GM21576 (cell line): ENCODE data around the gene LDAF1.
"Not testable (repeated sequence)": the region's sequence is repeated elsewhere in the genome, so short reads cannot be mapped to it uniquely, and the experiment has no call there.

Source experiments
- ATAC-seq: cut with Tn5 transposase; IDR thresholded peaks from one replicate; pipeline ENCODE4 v1.9.1; 2021; ENCODE audit warnings: mild to moderate bottlenecking, moderate library complexity; ENCODE audit not compliant: unreplicated experiment

The LDAF1 gene

DNA sequence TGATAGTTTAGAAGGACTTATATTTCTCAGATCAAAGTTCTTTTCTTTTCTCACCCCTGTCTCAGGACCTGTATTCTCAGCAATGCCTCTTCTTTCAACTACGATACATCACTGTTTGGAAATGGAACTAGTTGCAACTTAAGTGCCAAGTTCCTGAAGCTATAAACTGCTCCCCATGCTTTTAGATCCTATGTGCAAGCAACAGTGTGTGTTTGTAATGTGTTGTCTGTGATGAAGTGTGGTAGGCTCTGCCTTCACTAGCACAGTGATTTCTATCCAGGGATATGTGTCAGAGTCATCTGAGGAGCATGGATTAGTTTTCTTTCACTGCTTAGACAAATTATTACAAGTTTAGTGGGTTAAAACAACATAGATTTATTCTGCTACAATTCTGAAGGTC, 34.5 kb downstream of the LDAF1 start:
- no peak for ATAC-seq

GRCh38 chr16:21194771-21195301, 36.4 kb downstream of the LDAF1 start:
- ATAC-seq = no peak

- ATAC-seq = not testable (repeated sequence)
Observed at GRCh38 chr16:21195330-21195729, 36.9 kb downstream of the LDAF1 start.

GRCh38 chr16:21197112-21197511, 38.6 kb downstream of the LDAF1 start:
- no peak for ATAC-seq

GRCh38 chr16:21197621-21198020, 39.1 kb downstream of the LDAF1 start:
- no peak for ATAC-seq

GRCh38 chr16:21199607-21200218, 41.2 kb downstream of the LDAF1 start:
- no peak for ATAC-seq

DNA sequence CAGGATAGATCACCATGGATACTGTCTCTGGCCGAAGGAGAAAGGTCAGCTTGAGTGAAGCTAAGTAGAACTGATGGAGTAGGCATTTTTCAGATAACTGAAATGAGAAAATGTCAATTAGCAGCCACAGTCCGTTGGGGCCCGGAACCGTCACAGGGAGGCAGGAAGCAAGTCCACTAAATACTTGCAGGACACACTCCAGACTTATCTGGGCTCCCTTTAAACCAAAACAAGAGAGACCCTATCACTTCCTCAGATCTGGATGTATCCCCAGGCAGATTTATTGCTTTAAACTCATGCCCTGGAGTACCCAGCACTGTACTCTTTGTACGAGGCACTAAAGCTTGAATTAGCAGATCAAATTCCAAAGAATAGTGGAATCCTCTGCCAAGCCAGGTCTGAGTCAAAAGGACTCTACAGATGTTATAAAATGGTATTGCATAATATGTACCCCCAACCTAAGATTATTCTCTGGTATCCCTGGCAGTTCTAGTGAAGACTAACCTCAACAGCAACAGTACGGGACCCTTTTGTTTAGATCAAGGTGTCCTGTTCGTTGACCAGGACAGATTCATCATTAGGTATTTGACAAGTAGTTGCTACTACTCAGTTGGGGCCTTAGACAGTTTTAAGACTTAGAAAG, 44.8 kb downstream of the LDAF1 start:
- ATAC-seq = no peak

GRCh38 chr16:21205303-21205702, 46.8 kb downstream of the LDAF1 start:
- ATAC-seq = no peak

DNA sequence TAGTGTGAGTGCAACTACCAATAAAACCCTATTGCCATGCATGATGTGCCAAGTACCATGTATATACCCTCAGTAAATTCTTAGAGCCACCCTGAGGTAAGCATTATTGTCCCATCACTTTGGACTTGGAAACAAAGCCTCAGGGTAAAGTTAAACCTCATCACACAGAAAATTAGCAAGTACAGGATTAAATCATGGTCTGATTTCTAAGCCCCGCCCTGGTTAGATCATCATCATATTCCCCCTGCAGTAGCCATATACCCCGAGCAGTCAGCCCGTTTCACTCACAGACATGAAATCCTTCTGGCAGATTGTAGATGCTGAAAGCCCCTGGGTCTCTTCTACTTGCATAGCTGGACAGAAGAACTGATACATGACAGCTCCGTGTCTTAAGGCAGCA, 48.1 kb downstream of the LDAF1 start:
- ATAC-seq = no peak

GRCh38 chr16:21208446-21209230, 50.2 kb downstream of the LDAF1 start:
- no peak for ATAC-seq

- no peak for ATAC-seq
Observed at GRCh38 chr16:21211486-21211885, 53.0 kb downstream of the LDAF1 start, which contains the start of gene ZP2. ZP2 (minus strand) TSS chr16:21211574; CDS start chr16:21211547, 27 bp downstream.

DNA sequence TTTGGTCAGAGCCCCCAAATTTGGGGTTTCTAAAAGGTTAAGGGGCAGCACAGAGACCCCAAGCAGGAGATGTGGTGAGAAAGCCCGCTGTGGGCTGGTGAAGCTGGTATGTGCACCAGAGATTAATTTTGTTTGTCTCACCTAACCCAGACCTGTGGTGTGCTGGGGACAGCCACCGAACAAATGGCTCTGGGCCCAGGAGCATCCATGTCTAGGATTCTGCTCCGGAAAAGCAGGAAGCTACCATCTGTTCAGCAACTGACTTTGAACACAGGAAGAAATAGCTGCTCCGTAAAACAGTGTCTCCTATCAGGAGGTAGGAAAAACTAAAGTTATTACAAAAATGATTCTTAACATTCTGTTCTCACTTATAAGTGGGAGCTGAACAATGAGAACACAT, 55.6 kb downstream of the LDAF1 start:
- no peak for ATAC-seq

DNA sequence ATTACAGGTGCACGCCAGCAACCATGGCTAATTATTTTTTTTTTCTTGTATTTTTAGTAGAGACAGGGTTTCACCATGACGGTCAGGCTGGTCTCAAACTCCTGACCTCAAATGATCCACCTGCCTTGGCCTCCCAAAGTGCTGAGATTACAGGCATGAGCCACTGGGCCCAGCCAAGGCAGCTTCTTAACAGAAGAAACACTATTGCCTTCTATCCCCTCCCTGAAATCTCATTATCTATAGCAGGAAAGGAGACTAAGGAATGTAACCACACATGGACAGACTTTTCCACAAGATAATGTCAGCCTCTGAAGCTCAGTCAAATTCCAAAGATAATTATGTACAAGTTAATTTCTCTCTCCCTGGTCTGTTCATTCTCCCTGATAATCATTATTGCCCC, 58.6 kb downstream of the LDAF1 start:
- ATAC-seq = no peak

DNA sequence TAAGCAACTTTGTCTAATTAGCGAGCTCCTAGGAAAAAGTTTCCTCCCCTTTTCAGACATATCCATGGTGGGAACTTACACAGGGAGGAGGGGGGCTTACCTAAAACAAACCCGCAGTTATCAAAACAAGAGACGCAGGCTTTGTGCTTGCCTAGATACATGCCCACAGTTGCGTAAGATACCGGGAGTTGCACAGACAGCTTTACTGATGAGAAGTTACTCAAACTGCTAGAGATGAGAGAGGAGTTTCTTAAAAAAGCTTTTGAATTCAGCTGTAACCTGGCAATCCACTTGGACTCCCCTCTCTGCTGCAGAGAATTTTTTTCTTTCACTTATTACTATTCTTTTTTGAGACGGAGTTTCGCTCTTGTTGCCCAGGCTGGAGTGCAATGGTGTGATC, 59.7 kb downstream of the LDAF1 start:
- ATAC-seq = no peak

DNA sequence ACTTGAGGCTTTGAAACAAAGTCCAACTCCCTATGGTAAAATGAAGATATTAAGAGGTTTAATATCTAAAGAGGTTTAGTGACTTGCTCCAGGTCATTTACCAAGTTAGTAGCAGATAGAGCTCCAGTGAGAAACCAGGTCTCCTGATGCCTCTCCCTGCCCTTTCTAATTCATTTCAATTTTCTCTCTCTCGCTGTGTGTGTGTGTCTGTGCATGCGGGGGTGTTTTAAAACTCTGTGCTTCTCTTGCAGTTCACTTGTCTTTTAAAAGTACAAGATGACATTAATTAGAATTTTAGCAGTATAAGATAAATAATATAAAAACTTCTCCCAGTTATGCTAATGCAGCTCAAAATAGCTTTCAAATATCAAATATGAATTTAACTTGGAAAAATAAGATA, 61.1 kb downstream of the LDAF1 start:
- ATAC-seq = no peak

GRCh38 chr16:21222495-21223337, 64.2 kb downstream of the LDAF1 start:
- no peak for ATAC-seq

- ATAC-seq = no peak
Observed at GRCh38 chr16:21223787-21224186, 65.3 kb downstream of the LDAF1 start.

- ATAC-seq = no peak
Observed at GRCh38 chr16:21224800-21225199, 66.3 kb downstream of the LDAF1 start.

DNA sequence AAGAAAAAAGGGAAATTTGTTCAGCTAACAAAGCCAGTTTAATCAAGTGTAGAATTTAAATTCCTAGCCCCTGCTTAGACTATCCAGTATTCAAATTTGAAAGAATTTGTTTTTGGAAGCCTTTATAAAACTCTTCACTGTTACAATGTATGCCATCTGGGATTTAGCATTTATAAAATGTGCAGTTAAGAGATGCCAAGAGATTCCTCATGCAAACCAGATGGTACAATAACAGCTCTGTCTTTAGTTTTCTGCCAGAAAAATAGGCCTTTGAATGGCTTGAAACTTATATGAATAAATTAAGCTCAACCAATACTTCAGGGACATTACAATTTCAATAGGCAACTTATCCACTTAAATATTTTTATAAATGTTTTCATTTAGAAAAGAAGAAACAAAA, 68.3 kb downstream of the LDAF1 start:
- no peak for ATAC-seq

GRCh38 chr16:21227866-21228265, 69.4 kb downstream of the LDAF1 start:
- no peak for ATAC-seq

- no peak for ATAC-seq
Observed at GRCh38 chr16:21228361-21228872, 69.9 kb downstream of the LDAF1 start.
